WTC11 (cell line): ENCODE results near the gene OR51E1. TPM values are rescaled to one million over a fixed set of nuclear protein-coding genes. Genes with fewer than 3 reads are reported as not detected.

ENCODE experiments used
- ATAC-seq: fragments of 200-7000 bp; cut with Tn5 transposase; 2 replicates; pipeline ENCODE4 v1.10.0; 2021; ENCODE audit warnings: mild to moderate bottlenecking, moderate library complexity
- CTCF ChIA-PET: fragments of 300-600 bp; sonication (Branson Sonifier 250); formaldehyde crosslinking; loops from one replicate; lab custom pipeline; 2021; ENCODE audit warnings: antibody characterized with exemption; lab: Charles Lee
- POLR2A ChIA-PET: fragments of 350-600 bp; sonication (Branson Sonifier 250); formaldehyde crosslinking; loops from one replicate; lab custom pipeline; 2021; ENCODE audit warnings: antibody characterized with exemption; lab: Charles Lee
- DNase-seq: peaks from one replicate; pipeline ENCODE4 v3.0.0; 2021; ENCODE audit warnings: low spot score
- H3K27ac Mint-ChIP-seq: 2 replicates; pipeline ENCODE4 v1.8.0; 2021; ENCODE audit warnings: mixed read lengths
- H3K27me3 Mint-ChIP-seq: 2 replicates; pipeline ENCODE4 v1.8.0; 2021; ENCODE audit warnings: low read depth, mild to moderate bottlenecking, moderate library complexity, mixed read lengths
- H3K36me3 Mint-ChIP-seq: 2 replicates; pipeline ENCODE4 v1.8.0; 2021; ENCODE audit warnings: mixed read lengths
- H3K4me1 Mint-ChIP-seq: 2 replicates; pipeline ENCODE4 v1.8.0; 2022; ENCODE audit warnings: mixed read lengths
- H3K4me3 Mint-ChIP-seq: 2 replicates; pipeline ENCODE4 v1.8.0; 2021; ENCODE audit warnings: mild to moderate bottlenecking, moderate library complexity, mixed read lengths
- H3K9me3 Mint-ChIP-seq: 2 replicates; pipeline ENCODE4 v1.8.0; 2021; ENCODE audit warnings: mixed read lengths
- ARID4B ChIP-seq: sonication (generic); formaldehyde crosslinking; IDR thresholded peaks from 2 replicates; pipeline ENCODE4 v1.8.0; 2023; ENCODE audit warnings: missing genetic modification reagents, mild to moderate bottlenecking, borderline replicate concordance
- E2F1 ChIP-seq: sonication (generic); formaldehyde crosslinking; IDR thresholded peaks from 2 replicates; pipeline ENCODE4 v1.8.0; 2022; ENCODE audit warnings: mild to moderate bottlenecking, missing genetic modification reagents
- E2F4 ChIP-seq: sonication (generic); formaldehyde crosslinking; IDR thresholded peaks from 2 replicates; pipeline ENCODE4 v1.8.1; 2022; ENCODE audit warnings: low read depth, mild to moderate bottlenecking, moderate library complexity, missing genetic modification reagents, borderline replicate concordance
- ELF4 ChIP-seq: sonication (generic); formaldehyde crosslinking; IDR thresholded peaks from 2 replicates; pipeline ENCODE4 v1.8.1; 2022; ENCODE audit warnings: low read depth, mild to moderate bottlenecking, moderate library complexity, missing genetic modification reagents
- OVOL2 ChIP-seq: fragments of 250-450 bp; sonication (Bioruptor Pico); IDR thresholded peaks from 2 replicates; pipeline ENCODE4 v1.9.0; 2021; ENCODE audit warnings: mild to moderate bottlenecking, borderline replicate concordance
- PRRX2 ChIP-seq: fragments of 250-450 bp; sonication (Bioruptor Pico); IDR thresholded peaks from 2 replicates; pipeline ENCODE4 v1.8.0; 2021; ENCODE audit warnings: mild to moderate bottlenecking
- RORB ChIP-seq: fragments of 250-450 bp; sonication (Bioruptor Pico); IDR thresholded peaks from 2 replicates; pipeline ENCODE4 v1.9.0; 2021; ENCODE audit warnings: mild to moderate bottlenecking
- TP53 ChIP-seq: sonication (generic); formaldehyde crosslinking; IDR thresholded peaks from 2 replicates; pipeline ENCODE4 v1.8.1; 2023; ENCODE audit warnings: mild to moderate bottlenecking, missing genetic modification reagents
- ZMAT4 ChIP-seq: fragments of 250-450 bp; sonication (Bioruptor Pico); IDR thresholded peaks from 2 replicates; pipeline ENCODE4 v1.9.0; 2021; ENCODE audit warnings: mild to moderate bottlenecking
- ZNF317 ChIP-seq: sonication (generic); formaldehyde crosslinking; IDR thresholded peaks from 2 replicates; pipeline ENCODE4 v1.8.1; 2023; ENCODE audit warnings: low read depth, mild to moderate bottlenecking, moderate library complexity, missing genetic modification reagents, borderline replicate concordance
- ZNF396 ChIP-seq: fragments of 250-450 bp; sonication (Bioruptor Pico); IDR thresholded peaks from 2 replicates; pipeline ENCODE4 v1.8.0; 2021; ENCODE audit warnings: mild to moderate bottlenecking, moderate library complexity, borderline replicate concordance
- total RNA-seq: library from RNA; stranded (reverse); gene quantifications from 3 replicates; pipeline ENCODE4 v1.2.3, GENCODE V29; 2021
- TF ChIP-seq, protein P1 (sequence below): sonication (generic); formaldehyde crosslinking; conservative IDR thresholded peaks from 2 replicates; pipeline ENCODE4 v1.8.1; 2023; ENCODE audit warnings: mild to moderate bottlenecking, low read depth, missing genetic modification reagents, moderate library complexity
- TF ChIP-seq, protein P2 (sequence below): sonication (generic); formaldehyde crosslinking; IDR thresholded peaks from 2 replicates; pipeline ENCODE4 v1.8.1; 2022; ENCODE audit warnings: low read depth, missing genetic modification reagents, borderline replicate concordance
- TF ChIP-seq, protein P3 (sequence below): sonication (generic); formaldehyde crosslinking; IDR thresholded peaks from 2 replicates; pipeline ENCODE4 v1.8.0; 2023; ENCODE audit warnings: mild to moderate bottlenecking, missing genetic modification reagents

Gene OR51E1
- total RNA-seq, 1 experiment from 2014 or later = not detected

- Mint-ChIP-seq H3K27ac (no peak overlapping the region), H3K4me3 (no peak overlapping the region), H3K27me3 (no peaks in the 10 kb centered on the region), H3K4me1 (no peaks in the 10 kb centered on the region), H3K36me3 (no peaks in the 10 kb centered on the region), H3K9me3 (no peaks in the 10 kb centered on the region; the same call in 1 of the 2 replicates)
- no peak for ATAC-seq
- ChIA-PET POLR2A (no interaction called here), CTCF (no interaction called here)
- no peak for DNase-seq
- TF ChIP-seq PRRX2 (CRISPR knock-in tag) (no peak), TP53 (CRISPR knock-in tag) (no peak), RORB (CRISPR knock-in tag) (no peak), E2F1 (CRISPR knock-in tag) (no peak), ZNF396 (CRISPR knock-in tag) (no peak), ARID4B (CRISPR knock-in tag) (no peak), OVOL2 (no peak), ZMAT4 (CRISPR knock-in tag) (no peak), E2F4 (CRISPR knock-in tag) (no peak), ELF4 (no peak), ZNF317 (CRISPR knock-in tag) (no peak)
- TF ChIP-seq, protein P1, sequence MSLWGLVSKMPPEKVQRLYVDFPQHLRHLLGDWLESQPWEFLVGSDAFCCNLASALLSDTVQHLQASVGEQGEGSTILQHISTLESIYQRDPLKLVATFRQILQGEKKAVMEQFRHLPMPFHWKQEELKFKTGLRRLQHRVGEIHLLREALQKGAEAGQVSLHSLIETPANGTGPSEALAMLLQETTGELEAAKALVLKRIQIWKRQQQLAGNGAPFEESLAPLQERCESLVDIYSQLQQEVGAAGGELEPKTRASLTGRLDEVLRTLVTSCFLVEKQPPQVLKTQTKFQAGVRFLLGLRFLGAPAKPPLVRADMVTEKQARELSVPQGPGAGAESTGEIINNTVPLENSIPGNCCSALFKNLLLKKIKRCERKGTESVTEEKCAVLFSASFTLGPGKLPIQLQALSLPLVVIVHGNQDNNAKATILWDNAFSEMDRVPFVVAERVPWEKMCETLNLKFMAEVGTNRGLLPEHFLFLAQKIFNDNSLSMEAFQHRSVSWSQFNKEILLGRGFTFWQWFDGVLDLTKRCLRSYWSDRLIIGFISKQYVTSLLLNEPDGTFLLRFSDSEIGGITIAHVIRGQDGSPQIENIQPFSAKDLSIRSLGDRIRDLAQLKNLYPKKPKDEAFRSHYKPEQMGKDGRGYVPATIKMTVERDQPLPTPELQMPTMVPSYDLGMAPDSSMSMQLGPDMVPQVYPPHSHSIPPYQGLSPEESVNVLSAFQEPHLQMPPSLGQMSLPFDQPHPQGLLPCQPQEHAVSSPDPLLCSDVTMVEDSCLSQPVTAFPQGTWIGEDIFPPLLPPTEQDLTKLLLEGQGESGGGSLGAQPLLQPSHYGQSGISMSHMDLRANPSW (CRISPR knock-in tag) = no peak
- TF ChIP-seq, protein P2, sequence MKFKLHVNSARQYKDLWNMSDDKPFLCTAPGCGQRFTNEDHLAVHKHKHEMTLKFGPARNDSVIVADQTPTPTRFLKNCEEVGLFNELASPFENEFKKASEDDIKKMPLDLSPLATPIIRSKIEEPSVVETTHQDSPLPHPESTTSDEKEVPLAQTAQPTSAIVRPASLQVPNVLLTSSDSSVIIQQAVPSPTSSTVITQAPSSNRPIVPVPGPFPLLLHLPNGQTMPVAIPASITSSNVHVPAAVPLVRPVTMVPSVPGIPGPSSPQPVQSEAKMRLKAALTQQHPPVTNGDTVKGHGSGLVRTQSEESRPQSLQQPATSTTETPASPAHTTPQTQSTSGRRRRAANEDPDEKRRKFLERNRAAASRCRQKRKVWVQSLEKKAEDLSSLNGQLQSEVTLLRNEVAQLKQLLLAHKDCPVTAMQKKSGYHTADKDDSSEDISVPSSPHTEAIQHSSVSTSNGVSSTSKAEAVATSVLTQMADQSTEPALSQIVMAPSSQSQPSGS (CRISPR knock-in tag) = no peak
- TF ChIP-seq, protein P3, sequence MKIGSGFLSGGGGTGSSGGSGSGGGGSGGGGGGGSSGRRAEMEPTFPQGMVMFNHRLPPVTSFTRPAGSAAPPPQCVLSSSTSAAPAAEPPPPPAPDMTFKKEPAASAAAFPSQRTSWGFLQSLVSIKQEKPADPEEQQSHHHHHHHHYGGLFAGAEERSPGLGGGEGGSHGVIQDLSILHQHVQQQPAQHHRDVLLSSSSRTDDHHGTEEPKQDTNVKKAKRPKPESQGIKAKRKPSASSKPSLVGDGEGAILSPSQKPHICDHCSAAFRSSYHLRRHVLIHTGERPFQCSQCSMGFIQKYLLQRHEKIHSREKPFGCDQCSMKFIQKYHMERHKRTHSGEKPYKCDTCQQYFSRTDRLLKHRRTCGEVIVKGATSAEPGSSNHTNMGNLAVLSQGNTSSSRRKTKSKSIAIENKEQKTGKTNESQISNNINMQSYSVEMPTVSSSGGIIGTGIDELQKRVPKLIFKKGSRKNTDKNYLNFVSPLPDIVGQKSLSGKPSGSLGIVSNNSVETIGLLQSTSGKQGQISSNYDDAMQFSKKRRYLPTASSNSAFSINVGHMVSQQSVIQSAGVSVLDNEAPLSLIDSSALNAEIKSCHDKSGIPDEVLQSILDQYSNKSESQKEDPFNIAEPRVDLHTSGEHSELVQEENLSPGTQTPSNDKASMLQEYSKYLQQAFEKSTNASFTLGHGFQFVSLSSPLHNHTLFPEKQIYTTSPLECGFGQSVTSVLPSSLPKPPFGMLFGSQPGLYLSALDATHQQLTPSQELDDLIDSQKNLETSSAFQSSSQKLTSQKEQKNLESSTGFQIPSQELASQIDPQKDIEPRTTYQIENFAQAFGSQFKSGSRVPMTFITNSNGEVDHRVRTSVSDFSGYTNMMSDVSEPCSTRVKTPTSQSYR (CRISPR knock-in tag) = no peak
These were observed 51.7 kb downstream of the OR51E1 start for GRCh38 chr11:4695442-4695841.
